ENCODE results near the gene TUBGCP3.

TUBGCP3 gene

DNA sequence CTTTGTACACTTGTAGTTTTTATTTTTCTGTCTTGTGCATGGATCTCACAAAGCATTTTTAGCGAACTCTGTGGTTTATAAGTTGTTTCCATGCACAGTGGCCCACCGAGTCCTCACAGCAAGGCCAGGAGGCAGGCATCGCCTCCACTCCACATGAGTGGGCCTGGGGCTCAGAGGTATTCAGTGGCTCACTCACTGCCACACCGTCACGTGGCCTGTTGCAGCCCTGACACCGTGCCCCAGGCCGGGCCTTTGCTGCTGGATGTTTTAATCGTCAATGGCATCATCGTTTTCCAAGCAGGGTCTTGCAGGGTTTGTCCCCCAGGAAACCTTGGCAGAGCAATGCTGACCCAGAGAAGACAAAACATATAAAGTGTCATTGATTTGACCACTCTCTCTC, 152.0 kb downstream of the TUBGCP3 start:
- no peak for DNase-seq
